HEK293 (cell line): ENCODE results near the gene RAB11FIP3.
A peak's percentile ranks its signal among the peaks of the same experiment; 100 is the strongest.

Experiments
- CTCF ChIA-PET: fragments of 350-600 bp; formaldehyde crosslinking; extraction: SDS; loops from one replicate; lab custom pipeline; 2021; ENCODE audit warnings: antibody characterized with exemption; lab: Yijun Ruan, JAX
- POLR2A ChIA-PET: fragments of 300-600 bp; formaldehyde crosslinking; extraction: SDS; loops from one replicate; lab custom pipeline; 2020; ENCODE audit warnings: antibody characterized with exemption, inconsistent platforms; lab: Yijun Ruan, JAX
- H3K27ac ChIP-seq: fragments of 200-500 bp; sonication (Bioruptor generic); 2 replicates; pipeline ENCODE4 v1.5.1; 2014; ENCODE audit warnings: low read depth, low read length, control low read depth, inconsistent platforms; ENCODE audit errors: extremely low read depth
- H3K36me3 ChIP-seq, 2 experiments: fragments of 200-500 bp in 1 of 2; sonication (Bioruptor generic) in 1 of 2; 1 replicate in 1 of 2; 2 replicates in 1 of 2; pipeline ENCODE4 v1.5.1; 2014 to 2017; ENCODE audit warnings: inconsistent platforms in 2 of 2, low read length in 2 of 2; ENCODE audit not compliant: control insufficient read depth in 2 of 2, insufficient read depth in 1 of 2
- H3K4me1 ChIP-seq: fragments of 200-500 bp; sonication (Bioruptor generic); 2 replicates; pipeline ENCODE4 v1.5.1; 2014; ENCODE audit warnings: mild to moderate bottlenecking, low read length, inconsistent platforms; ENCODE audit not compliant: control insufficient read depth, insufficient read depth
- H3K4me3 ChIP-seq: 2 replicates; pipeline ENCODE4 v1.5.1; 2011; ENCODE audit warnings: low read depth, mild to moderate bottlenecking, control low read depth, low read length, moderate library complexity
- H3K9me3 ChIP-seq: fragments of 200-500 bp; sonication (Bioruptor generic); 2 replicates; pipeline ENCODE4 v1.5.1; 2014; ENCODE audit warnings: low read depth, low read length, inconsistent platforms; ENCODE audit not compliant: control insufficient read depth, insufficient read depth
- GLI4 ChIP-seq: fragments of 450-650 bp; formaldehyde crosslinking; IDR thresholded peaks from 2 replicates; pipeline ENCODE4 v1.5.1; 2016; ENCODE audit warnings: missing biosample characterization, missing genetic modification characterization
- GLIS1 ChIP-seq: fragments of 450-650 bp; formaldehyde crosslinking; IDR thresholded peaks from 2 replicates; pipeline ENCODE4 v1.5.1; 2016; ENCODE audit warnings: missing biosample characterization, missing genetic modification characterization
- HOXD13 ChIP-seq: sonication (generic); formaldehyde crosslinking; IDR thresholded peaks from 2 replicates; pipeline ENCODE4 v1.8.0; 2022; ENCODE audit warnings: missing genetic modification reagents, borderline replicate concordance
- KLF8 ChIP-seq: fragments of 450-650 bp; formaldehyde crosslinking; IDR thresholded peaks from 2 replicates; pipeline ENCODE4 v1.5.1; 2016; ENCODE audit warnings: missing biosample characterization, missing genetic modification characterization
- MEIS1 ChIP-seq: sonication (generic); formaldehyde crosslinking; IDR thresholded peaks from 2 replicates; pipeline ENCODE4 v1.8.1; 2022; ENCODE audit warnings: missing genetic modification reagents, mild to moderate bottlenecking, borderline replicate concordance
- SP2 ChIP-seq: fragments of 450-650 bp; formaldehyde crosslinking; IDR thresholded peaks from 2 replicates; pipeline ENCODE4 v1.5.1; 2016; ENCODE audit warnings: missing biosample characterization, missing genetic modification characterization
- SP3 ChIP-seq: fragments of 450-650 bp; formaldehyde crosslinking; IDR thresholded peaks from 2 replicates; pipeline ENCODE4 v1.5.1; 2016; ENCODE audit warnings: missing biosample characterization, missing genetic modification characterization
- ZBTB20 ChIP-seq: fragments of 450-650 bp; formaldehyde crosslinking; IDR thresholded peaks from 2 replicates; pipeline ENCODE4 v1.5.1; 2016; ENCODE audit warnings: missing biosample characterization, missing genetic modification characterization
- ZBTB48 ChIP-seq: fragments of 450-650 bp; formaldehyde crosslinking; IDR thresholded peaks from 2 replicates; pipeline ENCODE4 v1.5.1; 2016; ENCODE audit warnings: missing biosample characterization, missing genetic modification characterization
- ZIC2 ChIP-seq: fragments of 450-650 bp; formaldehyde crosslinking; IDR thresholded peaks from 2 replicates; pipeline ENCODE4 v1.5.1; 2016; ENCODE audit warnings: missing biosample characterization, missing genetic modification characterization
- ZNF214 ChIP-seq: fragments of 450-650 bp; formaldehyde crosslinking; IDR thresholded peaks from 2 replicates; pipeline ENCODE4 v1.5.1; 2017; ENCODE audit warnings: missing biosample characterization, mild to moderate bottlenecking, missing genetic modification characterization, borderline replicate concordance
- ZNF223 ChIP-seq: fragments of 450-650 bp; formaldehyde crosslinking; IDR thresholded peaks from 2 replicates; pipeline ENCODE4 v1.5.1; 2016; ENCODE audit warnings: missing biosample characterization, missing genetic modification characterization
- ZNF335 ChIP-seq: fragments of 450-650 bp; formaldehyde crosslinking; conservative IDR thresholded peaks from 2 replicates; pipeline ENCODE4 v1.5.1; 2016; ENCODE audit warnings: missing biosample characterization, missing genetic modification characterization
- ZNF600 ChIP-seq: fragments of 450-650 bp; formaldehyde crosslinking; IDR thresholded peaks from 2 replicates; pipeline ENCODE4 v1.5.1; 2016; ENCODE audit warnings: missing biosample characterization, missing genetic modification characterization
- ZNF626 ChIP-seq: fragments of 450-650 bp; sonication (Bioruptor Pico); formaldehyde crosslinking; IDR thresholded peaks from 2 replicates; pipeline ENCODE4 v1.5.1; 2018; ENCODE audit warnings: missing biosample characterization, missing genetic modification characterization, inconsistent platforms
- ZNF791 ChIP-seq: fragments of 450-650 bp; formaldehyde crosslinking; IDR thresholded peaks from 2 replicates; pipeline ENCODE4 v1.5.1; 2016; ENCODE audit warnings: missing biosample characterization, missing genetic modification characterization
- ZNF830 ChIP-seq: fragments of 450-650 bp; IDR thresholded peaks from 2 replicates; pipeline ENCODE4 v1.5.0; 2018; ENCODE audit warnings: missing biosample characterization, missing genetic modification characterization, low read depth, mild to moderate bottlenecking, moderate library complexity
- TF ChIP-seq, protein P1 (sequence below): fragments of 450-650 bp; formaldehyde crosslinking; IDR thresholded peaks from 2 replicates; pipeline ENCODE4 v1.5.1; 2016; ENCODE audit warnings: missing biosample characterization, missing genetic modification characterization
- TF ChIP-seq, protein P2 (sequence below): fragments of 450-650 bp; formaldehyde crosslinking; IDR thresholded peaks from 2 replicates; pipeline ENCODE4 v1.5.1; 2016; ENCODE audit warnings: missing biosample characterization, missing genetic modification characterization
- TF ChIP-seq, protein P3 (sequence below): fragments of 450-650 bp; formaldehyde crosslinking; IDR thresholded peaks from 2 replicates; pipeline ENCODE4 v1.5.1; 2017; ENCODE audit warnings: missing biosample characterization, missing genetic modification characterization
- TF ChIP-seq, protein P4 (sequence below): fragments of 450-650 bp; formaldehyde crosslinking; optimal IDR thresholded peaks from 2 replicates; pipeline ENCODE3; 2016; ENCODE audit warnings: missing biosample characterization, mild to moderate bottlenecking, missing genetic modification characterization
- TF ChIP-seq, protein P5 (sequence below): fragments of 450-650 bp; formaldehyde crosslinking; IDR thresholded peaks from 2 replicates; pipeline ENCODE4 v1.5.1; 2016; ENCODE audit warnings: missing biosample characterization, missing genetic modification characterization
- TF ChIP-seq, protein P6 (sequence below): fragments of 450-650 bp; formaldehyde crosslinking; IDR thresholded peaks from 2 replicates; pipeline ENCODE4 v1.5.1; 2017; ENCODE audit warnings: missing biosample characterization, missing genetic modification characterization

RAB11FIP3 gene

DNA sequence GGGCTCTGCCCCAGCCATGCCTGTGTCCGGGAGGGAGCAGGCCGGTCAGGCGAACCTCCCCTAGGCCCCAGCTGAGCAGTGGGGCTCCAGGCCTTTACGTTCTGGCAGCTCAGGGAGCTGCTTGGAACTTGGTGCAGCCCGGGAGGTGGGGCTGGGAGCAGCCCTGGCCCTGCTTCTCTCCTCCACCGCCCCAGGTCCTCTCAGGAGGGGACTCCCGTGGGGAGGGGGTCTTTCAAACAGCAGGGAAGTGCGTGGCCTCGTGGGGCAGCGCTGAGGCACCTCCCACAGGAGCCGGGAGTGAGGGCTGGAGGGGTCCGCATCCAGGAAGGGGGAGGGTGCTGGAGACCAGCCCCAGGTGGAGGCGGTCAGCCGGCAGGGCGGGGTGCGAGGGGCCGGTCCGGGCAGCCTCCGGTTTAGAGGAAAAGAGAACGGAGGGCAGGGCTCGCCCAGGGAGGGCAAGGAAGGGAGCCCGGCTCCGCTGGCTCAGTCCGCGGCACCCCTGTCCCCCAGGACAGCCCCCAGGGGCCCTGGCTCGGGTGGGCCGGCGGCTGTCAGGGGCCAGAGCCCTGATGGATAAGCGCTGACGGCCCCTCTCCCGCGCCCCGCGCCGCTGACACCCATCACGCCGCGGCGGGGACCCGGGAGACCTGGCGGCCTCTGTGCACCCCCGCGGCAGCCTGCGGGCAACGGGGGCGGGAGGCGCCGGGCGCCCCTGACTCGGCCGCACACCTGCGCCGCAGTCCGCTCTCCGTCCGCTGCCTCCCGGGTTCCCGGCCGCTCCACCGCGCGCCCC lies 134.2 kb downstream of the RAB11FIP3 start:
- CTCF ChIA-PET: no interaction called here
- Histone ChIP-seq H3K36me3 (no peaks in the 10 kb centered on the region), H3K4me1 (no peaks in the 10 kb centered on the region; the same call in 1 of the 2 replicates), H3K27ac (no peak overlapping the region), H3K9me3 (no peaks in the 10 kb centered on the region), H3K4me3 (no peak overlapping the region)
- POLR2A ChIA-PET: no interaction called here
- TF ChIP-seq, protein P1, sequence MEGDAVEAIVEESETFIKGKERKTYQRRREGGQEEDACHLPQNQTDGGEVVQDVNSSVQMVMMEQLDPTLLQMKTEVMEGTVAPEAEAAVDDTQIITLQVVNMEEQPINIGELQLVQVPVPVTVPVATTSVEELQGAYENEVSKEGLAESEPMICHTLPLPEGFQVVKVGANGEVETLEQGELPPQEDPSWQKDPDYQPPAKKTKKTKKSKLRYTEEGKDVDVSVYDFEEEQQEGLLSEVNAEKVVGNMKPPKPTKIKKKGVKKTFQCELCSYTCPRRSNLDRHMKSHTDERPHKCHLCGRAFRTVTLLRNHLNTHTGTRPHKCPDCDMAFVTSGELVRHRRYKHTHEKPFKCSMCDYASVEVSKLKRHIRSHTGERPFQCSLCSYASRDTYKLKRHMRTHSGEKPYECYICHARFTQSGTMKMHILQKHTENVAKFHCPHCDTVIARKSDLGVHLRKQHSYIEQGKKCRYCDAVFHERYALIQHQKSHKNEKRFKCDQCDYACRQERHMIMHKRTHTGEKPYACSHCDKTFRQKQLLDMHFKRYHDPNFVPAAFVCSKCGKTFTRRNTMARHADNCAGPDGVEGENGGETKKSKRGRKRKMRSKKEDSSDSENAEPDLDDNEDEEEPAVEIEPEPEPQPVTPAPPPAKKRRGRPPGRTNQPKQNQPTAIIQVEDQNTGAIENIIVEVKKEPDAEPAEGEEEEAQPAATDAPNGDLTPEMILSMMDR (tag by site-specific recombination): 0 out of 2 replicates have a peak, but pooled peaks have one; percentile 19
- TF ChIP-seq HOXD13 (no peak), GLIS1 (tag by site-specific recombination) (peak; percentile 25; the same call in 1 of the 2 replicates), ZNF600 (tag by site-specific recombination) (peak; percentile 84), ZBTB48 (no peak), ZIC2 (peak; percentile 73), MEIS1 (CRISPR knock-in tag) (no peak), ZNF223 (tag by site-specific recombination) (no peak), SP3 (tag by site-specific recombination) (0 out of 2 replicates have a peak, but pooled peaks have one; percentile 39), ZBTB20 (tag by site-specific recombination) (peak; percentile 64; the same call in 1 of the 2 replicates), SP2 (tag by site-specific recombination) (peak; percentile 61)
- TF ChIP-seq, protein P2, sequence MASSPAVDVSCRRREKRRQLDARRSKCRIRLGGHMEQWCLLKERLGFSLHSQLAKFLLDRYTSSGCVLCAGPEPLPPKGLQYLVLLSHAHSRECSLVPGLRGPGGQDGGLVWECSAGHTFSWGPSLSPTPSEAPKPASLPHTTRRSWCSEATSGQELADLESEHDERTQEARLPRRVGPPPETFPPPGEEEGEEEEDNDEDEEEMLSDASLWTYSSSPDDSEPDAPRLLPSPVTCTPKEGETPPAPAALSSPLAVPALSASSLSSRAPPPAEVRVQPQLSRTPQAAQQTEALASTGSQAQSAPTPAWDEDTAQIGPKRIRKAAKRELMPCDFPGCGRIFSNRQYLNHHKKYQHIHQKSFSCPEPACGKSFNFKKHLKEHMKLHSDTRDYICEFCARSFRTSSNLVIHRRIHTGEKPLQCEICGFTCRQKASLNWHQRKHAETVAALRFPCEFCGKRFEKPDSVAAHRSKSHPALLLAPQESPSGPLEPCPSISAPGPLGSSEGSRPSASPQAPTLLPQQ (tag by site-specific recombination): no peak
- TF ChIP-seq, protein P3, sequence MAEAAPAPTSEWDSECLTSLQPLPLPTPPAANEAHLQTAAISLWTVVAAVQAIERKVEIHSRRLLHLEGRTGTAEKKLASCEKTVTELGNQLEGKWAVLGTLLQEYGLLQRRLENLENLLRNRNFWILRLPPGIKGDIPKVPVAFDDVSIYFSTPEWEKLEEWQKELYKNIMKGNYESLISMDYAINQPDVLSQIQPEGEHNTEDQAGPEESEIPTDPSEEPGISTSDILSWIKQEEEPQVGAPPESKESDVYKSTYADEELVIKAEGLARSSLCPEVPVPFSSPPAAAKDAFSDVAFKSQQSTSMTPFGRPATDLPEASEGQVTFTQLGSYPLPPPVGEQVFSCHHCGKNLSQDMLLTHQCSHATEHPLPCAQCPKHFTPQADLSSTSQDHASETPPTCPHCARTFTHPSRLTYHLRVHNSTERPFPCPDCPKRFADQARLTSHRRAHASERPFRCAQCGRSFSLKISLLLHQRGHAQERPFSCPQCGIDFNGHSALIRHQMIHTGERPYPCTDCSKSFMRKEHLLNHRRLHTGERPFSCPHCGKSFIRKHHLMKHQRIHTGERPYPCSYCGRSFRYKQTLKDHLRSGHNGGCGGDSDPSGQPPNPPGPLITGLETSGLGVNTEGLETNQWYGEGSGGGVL: peak; percentile 51; the same call in 1 of the 2 replicates
- TF ChIP-seq, protein P4, sequence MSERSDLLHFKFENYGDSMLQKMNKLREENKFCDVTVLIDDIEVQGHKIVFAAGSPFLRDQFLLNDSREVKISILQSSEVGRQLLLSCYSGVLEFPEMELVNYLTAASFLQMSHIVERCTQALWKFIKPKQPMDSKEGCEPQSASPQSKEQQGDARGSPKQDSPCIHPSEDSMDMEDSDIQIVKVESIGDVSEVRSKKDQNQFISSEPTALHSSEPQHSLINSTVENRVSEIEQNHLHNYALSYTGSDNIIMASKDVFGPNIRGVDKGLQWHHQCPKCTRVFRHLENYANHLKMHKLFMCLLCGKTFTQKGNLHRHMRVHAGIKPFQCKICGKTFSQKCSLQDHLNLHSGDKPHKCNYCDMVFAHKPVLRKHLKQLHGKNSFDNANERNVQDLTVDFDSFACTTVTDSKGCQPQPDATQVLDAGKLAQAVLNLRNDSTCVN: peak; percentile 16
- TF ChIP-seq, protein P5, sequence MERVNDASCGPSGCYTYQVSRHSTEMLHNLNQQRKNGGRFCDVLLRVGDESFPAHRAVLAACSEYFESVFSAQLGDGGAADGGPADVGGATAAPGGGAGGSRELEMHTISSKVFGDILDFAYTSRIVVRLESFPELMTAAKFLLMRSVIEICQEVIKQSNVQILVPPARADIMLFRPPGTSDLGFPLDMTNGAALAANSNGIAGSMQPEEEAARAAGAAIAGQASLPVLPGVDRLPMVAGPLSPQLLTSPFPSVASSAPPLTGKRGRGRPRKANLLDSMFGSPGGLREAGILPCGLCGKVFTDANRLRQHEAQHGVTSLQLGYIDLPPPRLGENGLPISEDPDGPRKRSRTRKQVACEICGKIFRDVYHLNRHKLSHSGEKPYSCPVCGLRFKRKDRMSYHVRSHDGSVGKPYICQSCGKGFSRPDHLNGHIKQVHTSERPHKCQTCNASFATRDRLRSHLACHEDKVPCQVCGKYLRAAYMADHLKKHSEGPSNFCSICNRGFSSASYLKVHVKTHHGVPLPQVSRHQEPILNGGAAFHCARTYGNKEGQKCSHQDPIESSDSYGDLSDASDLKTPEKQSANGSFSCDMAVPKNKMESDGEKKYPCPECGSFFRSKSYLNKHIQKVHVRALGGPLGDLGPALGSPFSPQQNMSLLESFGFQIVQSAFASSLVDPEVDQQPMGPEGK: peak; percentile 69
- TF ChIP-seq, all 188 proteins: peak for 10

DNA sequence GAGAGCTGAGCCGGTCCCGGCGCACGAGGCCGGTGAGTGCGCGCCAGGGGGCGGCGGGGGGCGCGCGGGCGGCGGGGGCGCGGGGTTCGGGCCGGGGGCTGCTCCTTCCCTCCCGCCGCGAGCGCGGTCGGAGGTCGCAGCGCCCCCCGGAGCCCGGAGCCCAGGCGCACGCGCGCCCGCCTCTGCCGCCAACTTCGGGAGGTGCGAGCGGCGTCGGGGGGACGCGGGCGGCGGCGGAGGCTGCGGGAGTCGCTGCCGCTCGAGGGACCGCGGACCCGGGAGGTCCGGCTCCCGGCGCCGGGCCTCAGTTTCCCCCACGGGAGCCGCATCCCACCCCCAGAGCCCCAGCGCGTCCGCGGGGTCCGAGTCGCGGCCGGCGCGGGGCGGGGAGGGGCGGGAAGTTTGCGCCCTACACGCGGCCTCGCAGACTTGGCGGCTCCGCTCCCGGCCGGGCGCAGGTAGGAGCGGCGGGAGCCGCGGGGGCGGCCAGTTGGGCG lies 134.8 kb downstream of the RAB11FIP3 start, which contains the start of gene PRR35:
TSS of gene PRR35 (plus strand) at position 191 of the 497 bp plus-strand sequence. CDS start 2,901 bp downstream, outside the sequence.
- ChIA-PET CTCF (no interaction called here), POLR2A (no interaction called here)
- Histone ChIP-seq H3K36me3 (no peaks in the 10 kb centered on the region), H3K9me3 (no peaks in the 10 kb centered on the region), H3K27ac (no peak within 1 kb of the TSS; the same call in 1 of the 2 replicates), H3K4me1 (no peaks in the 10 kb centered on the region; the same call in 1 of the 2 replicates), H3K4me3 (no peak within 1 kb of the TSS)
- TF ChIP-seq ZNF335 (tag by site-specific recombination) (no peak), ZNF214 (tag by site-specific recombination) (no peak), ZNF830 (no peak), KLF8 (tag by site-specific recombination) (no peak), ZNF626 (tag by site-specific recombination) (no peak), GLI4 (tag by site-specific recombination) (no peak), ZNF791 (tag by site-specific recombination) (no peak)
- TF ChIP-seq, protein P6, sequence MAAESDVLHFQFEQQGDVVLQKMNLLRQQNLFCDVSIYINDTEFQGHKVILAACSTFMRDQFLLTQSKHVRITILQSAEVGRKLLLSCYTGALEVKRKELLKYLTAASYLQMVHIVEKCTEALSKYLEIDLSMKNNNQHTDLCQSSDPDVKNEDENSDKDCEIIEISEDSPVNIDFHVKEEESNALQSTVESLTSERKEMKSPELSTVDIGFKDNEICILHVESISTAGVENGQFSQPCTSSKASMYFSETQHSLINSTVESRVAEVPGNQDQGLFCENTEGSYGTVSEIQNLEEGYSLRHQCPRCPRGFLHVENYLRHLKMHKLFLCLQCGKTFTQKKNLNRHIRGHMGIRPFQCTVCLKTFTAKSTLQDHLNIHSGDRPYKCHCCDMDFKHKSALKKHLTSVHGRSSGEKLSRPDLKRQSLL (tag by site-specific recombination): peak; percentile 13; the same call in 1 of the 2 replicates
